SK-N-SH treated with all-trans-retinoic acid at 6 μM for 48 hours (cell line): ENCODE measurements around the gene PRX.

Experiments
- ATAC-seq: fragments of 200-7000 bp; cut with Tn5 transposase; 3 replicates; pipeline ENCODE4 v1.9.1; 2020; ENCODE audit warnings: mild to moderate bottlenecking, moderate library complexity
- ARNTL ChIP-seq: fragments of 450-650 bp; formaldehyde crosslinking; IDR thresholded peaks from 2 replicates; pipeline ENCODE4 v1.5.0; 2020; ENCODE audit warnings: low read depth, mild to moderate bottlenecking, moderate library complexity, borderline replicate concordance
- ESRRG ChIP-seq: fragments of 250-450 bp; sonication (Bioruptor Pico); IDR thresholded peaks from 2 replicates; pipeline ENCODE4 v1.6.1; 2021; ENCODE audit warnings: mild to moderate bottlenecking
- GLIS3 ChIP-seq: fragments of 250-450 bp; sonication (Bioruptor Pico); IDR thresholded peaks from 2 replicates; pipeline ENCODE4 v1.5.0; 2020; ENCODE audit warnings: mild to moderate bottlenecking, moderate library complexity
- ISL1 ChIP-seq: fragments of 250-450 bp; sonication (Bioruptor Pico); IDR thresholded peaks from 2 replicates; pipeline ENCODE4 v2.1.2; 2022; ENCODE audit warnings: mild to moderate bottlenecking, moderate library complexity
- OSR1 ChIP-seq: fragments of 250-450 bp; sonication (Bioruptor Pico); IDR thresholded peaks from 2 replicates; pipeline ENCODE4 v1.8.0; 2022; ENCODE audit warnings: moderate library complexity, mild to moderate bottlenecking, inconsistent platforms
- PPARA ChIP-seq: fragments of 250-450 bp; sonication (Bioruptor Pico); IDR thresholded peaks from 2 replicates; pipeline ENCODE4 v1.5.0; 2020; ENCODE audit warnings: mild to moderate bottlenecking, borderline replicate concordance
- RARB ChIP-seq: fragments of 250-450 bp; sonication (Bioruptor Pico); IDR thresholded peaks from 2 replicates; pipeline ENCODE4 v1.8.0; 2021; ENCODE audit warnings: mild to moderate bottlenecking, moderate library complexity
- TCF4 ChIP-seq: fragments of 250-450 bp; sonication (Bioruptor Pico); IDR thresholded peaks from 2 replicates; pipeline ENCODE4 v1.8.0; 2021; ENCODE audit warnings: mild to moderate bottlenecking, moderate library complexity, borderline replicate concordance
- TOX ChIP-seq: fragments of 250-450 bp; sonication (Bioruptor Pico); IDR thresholded peaks from 2 replicates; pipeline ENCODE4 v1.8.0; 2021; ENCODE audit warnings: mild to moderate bottlenecking, moderate library complexity, borderline replicate concordance
- ZC3H10 ChIP-seq: fragments of 250-450 bp; sonication (Bioruptor Pico); IDR thresholded peaks from 2 replicates; pipeline ENCODE4 v1.5.1; 2021; ENCODE audit warnings: mild to moderate bottlenecking, moderate library complexity
- ZFP3 ChIP-seq: fragments of 250-450 bp; sonication (Bioruptor Pico); IDR thresholded peaks from 2 replicates; pipeline ENCODE4 v1.5.0; 2020; ENCODE audit warnings: mild to moderate bottlenecking, moderate library complexity
- ZFP30 ChIP-seq: fragments of 450-650 bp; formaldehyde crosslinking; IDR thresholded peaks from 2 replicates; pipeline ENCODE4 v1.5.0; 2022; ENCODE audit warnings: mild to moderate bottlenecking, moderate library complexity
- ZNF565 ChIP-seq: fragments of 450-650 bp; formaldehyde crosslinking; conservative IDR thresholded peaks from 2 replicates; pipeline ENCODE4 v1.5.0; 2020; ENCODE audit warnings: low read depth, mild to moderate bottlenecking, moderate library complexity
- ZNF8 ChIP-seq: fragments of 450-650 bp; formaldehyde crosslinking; IDR thresholded peaks from 2 replicates; pipeline ENCODE4 v1.5.0; 2020; ENCODE audit warnings: mild to moderate bottlenecking, moderate library complexity
- TF ChIP-seq, protein P1 (sequence below): fragments of 250-450 bp; sonication (Bioruptor Pico); IDR thresholded peaks from 2 replicates; pipeline ENCODE4 v1.5.1; 2021; ENCODE audit warnings: mild to moderate bottlenecking, moderate library complexity
- TF ChIP-seq, protein P2 (sequence below): fragments of 250-450 bp; sonication (Bioruptor Pico); IDR thresholded peaks from 2 replicates; pipeline ENCODE4 v1.8.0; 2021; ENCODE audit warnings: low read depth, mild to moderate bottlenecking, moderate library complexity, borderline replicate concordance
- TF ChIP-seq, protein P3 (sequence below): fragments of 250-450 bp; sonication (Bioruptor Pico); IDR thresholded peaks from 2 replicates; pipeline ENCODE4 v1.8.0; 2020; ENCODE audit warnings: mild to moderate bottlenecking, moderate library complexity, borderline replicate concordance
- TF ChIP-seq, protein P4 (sequence below): fragments of 250-450 bp; sonication (Bioruptor Pico); IDR thresholded peaks from 2 replicates; pipeline ENCODE4 v1.5.0; 2020; ENCODE audit warnings: mild to moderate bottlenecking, moderate library complexity

Gene PRX

DNA sequence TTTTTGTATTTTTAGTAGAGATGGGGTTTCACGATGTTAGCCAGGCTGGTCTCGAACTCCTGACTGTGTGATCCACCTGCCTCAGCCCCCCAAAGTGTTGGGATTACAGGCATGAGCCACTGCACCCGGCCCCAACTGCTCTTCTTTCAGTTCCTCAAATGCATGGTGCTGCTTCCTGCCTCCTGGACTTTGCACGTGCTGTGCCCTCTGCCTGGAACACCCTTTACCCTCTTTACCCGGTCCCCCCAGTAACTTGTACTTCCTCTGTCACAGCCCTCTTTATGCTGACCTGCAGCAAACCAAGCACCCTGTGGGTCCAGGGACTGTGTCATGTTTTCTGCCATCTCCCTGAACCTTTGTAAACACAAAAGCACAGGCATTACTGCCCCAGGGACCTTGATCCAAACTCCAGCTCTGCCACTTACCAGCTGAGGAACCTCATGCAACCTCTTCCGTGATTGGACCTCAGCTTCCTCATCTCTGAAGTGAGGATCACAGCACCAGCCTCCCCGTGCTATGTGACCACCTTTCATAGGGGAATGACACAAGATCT is 48.6 kb upstream of the PRX start (continued):
- no peak for TF ChIP-seq ARNTL (CRISPR knock-in tag)
- TF ChIP-seq ESRRG = no peak

DNA sequence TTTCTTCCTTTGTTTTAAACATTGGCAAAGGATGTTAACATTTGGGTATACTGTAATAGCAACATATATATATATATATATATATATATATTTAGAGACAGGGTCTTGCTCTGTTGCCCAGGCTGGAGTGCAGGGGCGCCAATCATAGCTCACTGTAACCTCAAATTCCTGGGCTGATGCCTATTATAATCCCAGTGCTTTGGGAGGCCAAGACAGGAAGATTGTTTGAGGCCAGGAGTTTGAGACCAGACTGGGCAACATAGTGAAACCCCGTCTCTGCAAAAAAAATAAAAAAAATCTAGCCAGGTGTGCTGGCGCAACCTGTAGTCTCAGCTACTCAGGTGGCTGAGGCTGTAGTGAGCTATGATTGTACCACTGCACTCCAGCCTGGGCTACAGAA is 47.0 kb upstream of the PRX start:
- no peak for ATAC-seq
- no peak for TF ChIP-seq GLIS3 (CRISPR knock-in tag)
- no peak for TF ChIP-seq RARB (CRISPR knock-in tag)
- TF ChIP-seq, protein P1, sequence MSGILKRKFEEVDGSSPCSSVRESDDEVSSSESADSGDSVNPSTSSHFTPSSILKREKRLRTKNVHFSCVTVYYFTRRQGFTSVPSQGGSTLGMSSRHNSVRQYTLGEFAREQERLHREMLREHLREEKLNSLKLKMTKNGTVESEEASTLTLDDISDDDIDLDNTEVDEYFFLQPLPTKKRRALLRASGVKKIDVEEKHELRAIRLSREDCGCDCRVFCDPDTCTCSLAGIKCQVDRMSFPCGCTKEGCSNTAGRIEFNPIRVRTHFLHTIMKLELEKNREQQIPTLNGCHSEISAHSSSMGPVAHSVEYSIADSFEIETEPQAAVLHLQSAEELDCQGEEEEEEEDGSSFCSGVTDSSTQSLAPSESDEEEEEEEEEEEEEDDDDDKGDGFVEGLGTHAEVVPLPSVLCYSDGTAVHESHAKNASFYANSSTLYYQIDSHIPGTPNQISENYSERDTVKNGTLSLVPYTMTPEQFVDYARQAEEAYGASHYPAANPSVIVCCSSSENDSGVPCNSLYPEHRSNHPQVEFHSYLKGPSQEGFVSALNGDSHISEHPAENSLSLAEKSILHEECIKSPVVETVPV (CRISPR knock-in tag) = no peak
- TF ChIP-seq, protein P2, sequence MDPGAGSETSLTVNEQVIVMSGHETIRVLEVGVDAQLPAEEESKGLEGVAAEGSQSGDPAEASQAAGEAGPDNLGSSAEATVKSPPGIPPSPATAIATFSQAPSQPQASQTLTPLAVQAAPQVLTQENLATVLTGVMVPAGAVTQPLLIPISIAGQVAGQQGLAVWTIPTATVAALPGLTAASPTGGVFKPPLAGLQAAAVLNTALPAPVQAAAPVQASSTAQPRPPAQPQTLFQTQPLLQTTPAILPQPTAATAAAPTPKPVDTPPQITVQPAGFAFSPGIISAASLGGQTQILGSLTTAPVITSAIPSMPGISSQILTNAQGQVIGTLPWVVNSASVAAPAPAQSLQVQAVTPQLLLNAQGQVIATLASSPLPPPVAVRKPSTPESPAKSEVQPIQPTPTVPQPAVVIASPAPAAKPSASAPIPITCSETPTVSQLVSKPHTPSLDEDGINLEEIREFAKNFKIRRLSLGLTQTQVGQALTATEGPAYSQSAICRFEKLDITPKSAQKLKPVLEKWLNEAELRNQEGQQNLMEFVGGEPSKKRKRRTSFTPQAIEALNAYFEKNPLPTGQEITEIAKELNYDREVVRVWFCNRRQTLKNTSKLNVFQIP = no peak
- no peak for TF ChIP-seq PPARA (CRISPR knock-in tag)
- no peak for TF ChIP-seq OSR1 (CRISPR knock-in tag)
- TF ChIP-seq, protein P3, sequence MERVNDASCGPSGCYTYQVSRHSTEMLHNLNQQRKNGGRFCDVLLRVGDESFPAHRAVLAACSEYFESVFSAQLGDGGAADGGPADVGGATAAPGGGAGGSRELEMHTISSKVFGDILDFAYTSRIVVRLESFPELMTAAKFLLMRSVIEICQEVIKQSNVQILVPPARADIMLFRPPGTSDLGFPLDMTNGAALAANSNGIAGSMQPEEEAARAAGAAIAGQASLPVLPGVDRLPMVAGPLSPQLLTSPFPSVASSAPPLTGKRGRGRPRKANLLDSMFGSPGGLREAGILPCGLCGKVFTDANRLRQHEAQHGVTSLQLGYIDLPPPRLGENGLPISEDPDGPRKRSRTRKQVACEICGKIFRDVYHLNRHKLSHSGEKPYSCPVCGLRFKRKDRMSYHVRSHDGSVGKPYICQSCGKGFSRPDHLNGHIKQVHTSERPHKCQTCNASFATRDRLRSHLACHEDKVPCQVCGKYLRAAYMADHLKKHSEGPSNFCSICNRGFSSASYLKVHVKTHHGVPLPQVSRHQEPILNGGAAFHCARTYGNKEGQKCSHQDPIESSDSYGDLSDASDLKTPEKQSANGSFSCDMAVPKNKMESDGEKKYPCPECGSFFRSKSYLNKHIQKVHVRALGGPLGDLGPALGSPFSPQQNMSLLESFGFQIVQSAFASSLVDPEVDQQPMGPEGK (CRISPR knock-in tag) = no peak
- TF ChIP-seq, protein P4, sequence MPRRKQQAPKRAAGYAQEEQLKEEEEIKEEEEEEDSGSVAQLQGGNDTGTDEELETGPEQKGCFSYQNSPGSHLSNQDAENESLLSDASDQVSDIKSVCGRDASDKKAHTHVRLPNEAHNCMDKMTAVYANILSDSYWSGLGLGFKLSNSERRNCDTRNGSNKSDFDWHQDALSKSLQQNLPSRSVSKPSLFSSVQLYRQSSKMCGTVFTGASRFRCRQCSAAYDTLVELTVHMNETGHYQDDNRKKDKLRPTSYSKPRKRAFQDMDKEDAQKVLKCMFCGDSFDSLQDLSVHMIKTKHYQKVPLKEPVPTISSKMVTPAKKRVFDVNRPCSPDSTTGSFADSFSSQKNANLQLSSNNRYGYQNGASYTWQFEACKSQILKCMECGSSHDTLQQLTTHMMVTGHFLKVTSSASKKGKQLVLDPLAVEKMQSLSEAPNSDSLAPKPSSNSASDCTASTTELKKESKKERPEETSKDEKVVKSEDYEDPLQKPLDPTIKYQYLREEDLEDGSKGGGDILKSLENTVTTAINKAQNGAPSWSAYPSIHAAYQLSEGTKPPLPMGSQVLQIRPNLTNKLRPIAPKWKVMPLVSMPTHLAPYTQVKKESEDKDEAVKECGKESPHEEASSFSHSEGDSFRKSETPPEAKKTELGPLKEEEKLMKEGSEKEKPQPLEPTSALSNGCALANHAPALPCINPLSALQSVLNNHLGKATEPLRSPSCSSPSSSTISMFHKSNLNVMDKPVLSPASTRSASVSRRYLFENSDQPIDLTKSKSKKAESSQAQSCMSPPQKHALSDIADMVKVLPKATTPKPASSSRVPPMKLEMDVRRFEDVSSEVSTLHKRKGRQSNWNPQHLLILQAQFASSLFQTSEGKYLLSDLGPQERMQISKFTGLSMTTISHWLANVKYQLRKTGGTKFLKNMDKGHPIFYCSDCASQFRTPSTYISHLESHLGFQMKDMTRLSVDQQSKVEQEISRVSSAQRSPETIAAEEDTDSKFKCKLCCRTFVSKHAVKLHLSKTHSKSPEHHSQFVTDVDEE (CRISPR knock-in tag) = no peak
- TF ChIP-seq ZNF8 = no peak
- no peak for TF ChIP-seq ISL1 (CRISPR knock-in tag)
- no peak for TF ChIP-seq ZFP30
- no peak for TF ChIP-seq ZC3H10 (CRISPR knock-in tag)
- TF ChIP-seq ARNTL (CRISPR knock-in tag) = no peak
- TF ChIP-seq, all 23 proteins: peak for 0

DNA sequence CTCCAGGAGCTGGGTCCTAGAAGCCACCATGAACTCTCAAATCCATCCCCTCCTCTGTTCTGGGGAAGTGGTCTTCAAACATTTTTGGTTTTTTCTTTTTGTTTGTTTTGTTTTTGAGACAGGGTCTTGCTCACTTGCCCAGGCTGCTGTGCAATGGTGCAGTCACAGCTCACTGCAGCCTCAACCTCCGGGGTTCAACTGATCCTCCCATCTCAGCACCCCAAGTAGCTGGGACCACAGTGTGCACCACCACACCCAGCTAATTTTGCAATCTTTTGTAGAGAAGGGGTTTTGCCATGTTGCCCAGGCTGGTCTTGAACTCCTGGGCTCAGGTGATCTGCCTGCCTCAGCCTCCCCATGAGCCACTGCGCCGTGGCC is 45.4 kb upstream of the PRX start:
- ATAC-seq = no peak
- TF ChIP-seq ZNF565 (CRISPR knock-in tag) (no peak), TOX (no peak), ZFP3 (CRISPR knock-in tag) (no peak), TCF4 (CRISPR knock-in tag) (no peak)
- TF ChIP-seq, protein P1 (CRISPR knock-in tag) = no peak
- TF ChIP-seq, protein P2 = no peak
